Measurements from ENCODE around the gene P3R3URF.

DNA sequence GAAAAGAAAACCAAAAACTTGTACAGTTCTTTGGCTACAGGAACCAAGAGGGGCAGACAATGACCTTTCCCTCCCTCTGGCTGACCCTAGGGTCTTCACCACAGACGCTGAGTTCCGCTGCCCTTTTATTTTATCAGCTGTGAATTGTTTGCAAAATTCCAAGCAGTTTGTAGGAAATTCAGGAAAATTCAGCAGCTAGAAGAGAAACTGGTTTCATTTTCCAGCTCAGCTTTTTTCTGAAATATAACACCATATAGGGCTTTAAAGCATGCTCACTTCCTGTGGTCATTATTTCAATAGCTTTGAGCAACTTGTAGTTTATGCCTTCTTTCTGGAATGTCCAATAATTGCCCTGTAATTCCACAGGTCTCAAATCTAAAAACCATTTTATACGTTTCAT is 38.4 kb downstream of the P3R3URF start:
- TF ChIP-seq, protein P1, sequence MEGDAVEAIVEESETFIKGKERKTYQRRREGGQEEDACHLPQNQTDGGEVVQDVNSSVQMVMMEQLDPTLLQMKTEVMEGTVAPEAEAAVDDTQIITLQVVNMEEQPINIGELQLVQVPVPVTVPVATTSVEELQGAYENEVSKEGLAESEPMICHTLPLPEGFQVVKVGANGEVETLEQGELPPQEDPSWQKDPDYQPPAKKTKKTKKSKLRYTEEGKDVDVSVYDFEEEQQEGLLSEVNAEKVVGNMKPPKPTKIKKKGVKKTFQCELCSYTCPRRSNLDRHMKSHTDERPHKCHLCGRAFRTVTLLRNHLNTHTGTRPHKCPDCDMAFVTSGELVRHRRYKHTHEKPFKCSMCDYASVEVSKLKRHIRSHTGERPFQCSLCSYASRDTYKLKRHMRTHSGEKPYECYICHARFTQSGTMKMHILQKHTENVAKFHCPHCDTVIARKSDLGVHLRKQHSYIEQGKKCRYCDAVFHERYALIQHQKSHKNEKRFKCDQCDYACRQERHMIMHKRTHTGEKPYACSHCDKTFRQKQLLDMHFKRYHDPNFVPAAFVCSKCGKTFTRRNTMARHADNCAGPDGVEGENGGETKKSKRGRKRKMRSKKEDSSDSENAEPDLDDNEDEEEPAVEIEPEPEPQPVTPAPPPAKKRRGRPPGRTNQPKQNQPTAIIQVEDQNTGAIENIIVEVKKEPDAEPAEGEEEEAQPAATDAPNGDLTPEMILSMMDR (tag by site-specific recombination; IDR thresholded peaks at IDR 0.05) = no peak
- TF ChIP-seq ZSCAN18 (tag by site-specific recombination; IDR thresholded peaks at IDR 0.05) (no peak), PRDM1 (tag by site-specific recombination; IDR thresholded peaks at IDR 0.05) (no peak), ZSCAN30 (tag by site-specific recombination; IDR thresholded peaks at IDR 0.05) (no peak), ZNF311 (tag by site-specific recombination; IDR thresholded peaks at IDR 0.05; ENCODE audit: borderline replicate concordance) (no peak), PRDM10 (tag by site-specific recombination; IDR thresholded peaks at IDR 0.05) (no peak), SCRT2 (tag by site-specific recombination; IDR thresholded peaks at IDR 0.05) (no peak), ATF2 (tag by site-specific recombination; IDR thresholded peaks at IDR 0.05; ENCODE audit: low read depth) (no peak), ZNF23 (tag by site-specific recombination; IDR thresholded peaks at IDR 0.05; ENCODE audit: borderline replicate concordance) (no peak), REST (tag by site-specific recombination; IDR thresholded peaks at IDR 0.05) (no peak)
- TF ChIP-seq, protein P2, sequence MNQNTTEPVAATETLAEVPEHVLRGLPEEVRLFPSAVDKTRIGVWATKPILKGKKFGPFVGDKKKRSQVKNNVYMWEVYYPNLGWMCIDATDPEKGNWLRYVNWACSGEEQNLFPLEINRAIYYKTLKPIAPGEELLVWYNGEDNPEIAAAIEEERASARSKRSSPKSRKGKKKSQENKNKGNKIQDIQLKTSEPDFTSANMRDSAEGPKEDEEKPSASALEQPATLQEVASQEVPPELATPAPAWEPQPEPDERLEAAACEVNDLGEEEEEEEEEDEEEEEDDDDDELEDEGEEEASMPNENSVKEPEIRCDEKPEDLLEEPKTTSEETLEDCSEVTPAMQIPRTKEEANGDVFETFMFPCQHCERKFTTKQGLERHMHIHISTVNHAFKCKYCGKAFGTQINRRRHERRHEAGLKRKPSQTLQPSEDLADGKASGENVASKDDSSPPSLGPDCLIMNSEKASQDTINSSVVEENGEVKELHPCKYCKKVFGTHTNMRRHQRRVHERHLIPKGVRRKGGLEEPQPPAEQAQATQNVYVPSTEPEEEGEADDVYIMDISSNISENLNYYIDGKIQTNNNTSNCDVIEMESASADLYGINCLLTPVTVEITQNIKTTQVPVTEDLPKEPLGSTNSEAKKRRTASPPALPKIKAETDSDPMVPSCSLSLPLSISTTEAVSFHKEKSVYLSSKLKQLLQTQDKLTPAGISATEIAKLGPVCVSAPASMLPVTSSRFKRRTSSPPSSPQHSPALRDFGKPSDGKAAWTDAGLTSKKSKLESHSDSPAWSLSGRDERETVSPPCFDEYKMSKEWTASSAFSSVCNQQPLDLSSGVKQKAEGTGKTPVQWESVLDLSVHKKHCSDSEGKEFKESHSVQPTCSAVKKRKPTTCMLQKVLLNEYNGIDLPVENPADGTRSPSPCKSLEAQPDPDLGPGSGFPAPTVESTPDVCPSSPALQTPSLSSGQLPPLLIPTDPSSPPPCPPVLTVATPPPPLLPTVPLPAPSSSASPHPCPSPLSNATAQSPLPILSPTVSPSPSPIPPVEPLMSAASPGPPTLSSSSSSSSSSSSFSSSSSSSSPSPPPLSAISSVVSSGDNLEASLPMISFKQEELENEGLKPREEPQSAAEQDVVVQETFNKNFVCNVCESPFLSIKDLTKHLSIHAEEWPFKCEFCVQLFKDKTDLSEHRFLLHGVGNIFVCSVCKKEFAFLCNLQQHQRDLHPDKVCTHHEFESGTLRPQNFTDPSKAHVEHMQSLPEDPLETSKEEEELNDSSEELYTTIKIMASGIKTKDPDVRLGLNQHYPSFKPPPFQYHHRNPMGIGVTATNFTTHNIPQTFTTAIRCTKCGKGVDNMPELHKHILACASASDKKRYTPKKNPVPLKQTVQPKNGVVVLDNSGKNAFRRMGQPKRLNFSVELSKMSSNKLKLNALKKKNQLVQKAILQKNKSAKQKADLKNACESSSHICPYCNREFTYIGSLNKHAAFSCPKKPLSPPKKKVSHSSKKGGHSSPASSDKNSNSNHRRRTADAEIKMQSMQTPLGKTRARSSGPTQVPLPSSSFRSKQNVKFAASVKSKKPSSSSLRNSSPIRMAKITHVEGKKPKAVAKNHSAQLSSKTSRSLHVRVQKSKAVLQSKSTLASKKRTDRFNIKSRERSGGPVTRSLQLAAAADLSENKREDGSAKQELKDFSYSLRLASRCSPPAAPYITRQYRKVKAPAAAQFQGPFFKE (tag by site-specific recombination; IDR thresholded peaks at IDR 0.05; ENCODE audit: borderline replicate concordance) = no peak
- TF ChIP-seq, protein P3, sequence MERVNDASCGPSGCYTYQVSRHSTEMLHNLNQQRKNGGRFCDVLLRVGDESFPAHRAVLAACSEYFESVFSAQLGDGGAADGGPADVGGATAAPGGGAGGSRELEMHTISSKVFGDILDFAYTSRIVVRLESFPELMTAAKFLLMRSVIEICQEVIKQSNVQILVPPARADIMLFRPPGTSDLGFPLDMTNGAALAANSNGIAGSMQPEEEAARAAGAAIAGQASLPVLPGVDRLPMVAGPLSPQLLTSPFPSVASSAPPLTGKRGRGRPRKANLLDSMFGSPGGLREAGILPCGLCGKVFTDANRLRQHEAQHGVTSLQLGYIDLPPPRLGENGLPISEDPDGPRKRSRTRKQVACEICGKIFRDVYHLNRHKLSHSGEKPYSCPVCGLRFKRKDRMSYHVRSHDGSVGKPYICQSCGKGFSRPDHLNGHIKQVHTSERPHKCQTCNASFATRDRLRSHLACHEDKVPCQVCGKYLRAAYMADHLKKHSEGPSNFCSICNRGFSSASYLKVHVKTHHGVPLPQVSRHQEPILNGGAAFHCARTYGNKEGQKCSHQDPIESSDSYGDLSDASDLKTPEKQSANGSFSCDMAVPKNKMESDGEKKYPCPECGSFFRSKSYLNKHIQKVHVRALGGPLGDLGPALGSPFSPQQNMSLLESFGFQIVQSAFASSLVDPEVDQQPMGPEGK (tag by site-specific recombination; IDR thresholded peaks at IDR 0.05) = no peak
